ENCODE results near the gene GNB1. TPM values are rescaled to one million over a fixed set of nuclear protein-coding genes. Genes with fewer than 3 reads are reported as not detected.

The GNB1 gene
- total RNA-seq, result 52.1 and 91.3 TPM in 2 replicates
- polyA plus RNA-seq, result 485 and 746 TPM in 2 replicates
- 445 and 517 TPM in 2 replicates for polyA plus RNA-seq (2012)
- polyA minus RNA-seq (ENCODE audit: low replicate concordance), result 949 and 1,023 TPM in 2 replicates

DNA sequence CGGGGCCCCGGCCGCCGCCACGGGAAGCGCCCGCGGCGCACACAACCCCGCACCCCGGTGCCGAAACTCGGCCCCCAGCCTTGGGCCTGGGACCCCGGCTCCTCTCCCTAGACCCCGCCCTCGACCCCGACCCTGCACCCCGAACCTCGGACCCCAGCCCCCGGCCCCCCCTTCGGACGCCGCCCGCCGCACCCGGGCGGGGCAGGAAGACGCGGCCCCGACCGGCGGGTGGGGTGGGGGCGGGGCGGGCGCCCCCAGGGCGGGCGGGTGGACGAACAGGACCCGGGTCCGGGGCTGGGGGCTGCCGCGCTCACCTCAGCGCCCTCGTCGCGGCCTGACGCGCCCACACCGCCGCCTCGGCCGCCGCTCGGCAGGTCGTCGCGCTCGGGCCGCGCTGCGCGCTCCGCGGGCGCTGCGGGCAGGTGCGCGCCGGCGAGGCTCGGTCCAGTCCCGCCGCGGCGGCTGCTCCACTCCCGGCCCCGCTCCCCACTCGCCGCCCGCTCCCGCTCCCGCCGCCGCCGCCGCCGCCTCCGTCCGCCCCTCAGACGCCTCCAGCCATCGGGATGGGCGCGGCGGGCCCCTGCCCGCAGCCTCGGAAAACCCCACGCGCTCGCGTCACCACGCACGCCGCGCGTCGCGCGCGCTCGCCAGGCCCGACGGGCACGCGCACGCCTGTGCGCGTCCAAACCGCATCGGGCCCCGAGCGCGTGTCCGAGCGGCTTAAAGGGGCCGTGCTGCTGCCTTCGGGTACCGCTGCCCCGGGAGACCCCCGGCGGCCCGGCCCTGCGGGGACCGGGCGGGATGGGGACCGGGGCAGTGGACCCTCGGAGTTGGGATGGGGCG is at the start of gene GNB1:
Gene GNB1, minus strand, starts transcription at position 582 of the 843 bp plus-strand sequence. CDS start 65,634 bp downstream, outside the sequence.
- H3K79me2 ChIP-seq (ENCODE audit: control insufficient read depth, insufficient read depth, low read length), result peaks cover 51% of the 10 kb centered on the region
- H3K9me3 ChIP-seq (ENCODE audit: control insufficient read depth, insufficient read depth, low read depth, low read length), result no peaks in the 10 kb centered on the region
- peaks cover 2% of the 10 kb centered on the region for H3K27me3 ChIP-seq (ENCODE audit: control insufficient read depth, insufficient read depth, low read length)
- H3K36me3 ChIP-seq (ENCODE audit: control insufficient read depth, insufficient read depth, low read length), result peaks cover 2% of the 10 kb centered on the region
- peaks cover 12% of the 10 kb centered on the region for H3K4me1 ChIP-seq (ENCODE audit: control insufficient read depth, extremely low read depth, insufficient read depth, low read length)
- peak; percentile 82 to 84 for DNase-seq (ENCODE audit: low read depth in 2 of 2)
- peak within 1 kb of the TSS; percentile 83 for H2AFZ ChIP-seq (ENCODE audit: low read length)
- peak within 1 kb of the TSS; percentile 99 for H3K4me2 ChIP-seq (ENCODE audit: extremely low read depth, insufficient read depth, low read length)
- peaks cover 8% of the 10 kb centered on the region for H4K20me1 ChIP-seq (ENCODE audit: control insufficient read depth, extremely low read depth, insufficient read depth, low read length)
- peak within 1 kb of the TSS; percentile 67 to 91 (median 80) for H3K4me3 ChIP-seq (replicated peaks in 1 of 4; ENCODE audit: control extremely low read depth in 1 of 4, insufficient read depth in 1 of 4, low read depth in 3 of 4, low read length in 4 of 4)
- no peak for TF ChIP-seq EZH2 (IDR thresholded peaks at IDR 0.05; ENCODE audit: low read length, missing control alignments)
- no peak for TF ChIP-seq CTCF (conservative IDR thresholded peaks at IDR 0.05 in 1 of 2, IDR thresholded peaks at IDR 0.05 in 1 of 2; ENCODE audit: low read depth in 1 of 2, low read length in 2 of 2)
- peak within 1 kb of the TSS; percentile 93 for H3K9ac ChIP-seq (ENCODE audit: insufficient read depth, low read length)
- peak within 1 kb of the TSS; percentile 93 for H3K27ac ChIP-seq (ENCODE audit: insufficient read depth, low read length)

DNA sequence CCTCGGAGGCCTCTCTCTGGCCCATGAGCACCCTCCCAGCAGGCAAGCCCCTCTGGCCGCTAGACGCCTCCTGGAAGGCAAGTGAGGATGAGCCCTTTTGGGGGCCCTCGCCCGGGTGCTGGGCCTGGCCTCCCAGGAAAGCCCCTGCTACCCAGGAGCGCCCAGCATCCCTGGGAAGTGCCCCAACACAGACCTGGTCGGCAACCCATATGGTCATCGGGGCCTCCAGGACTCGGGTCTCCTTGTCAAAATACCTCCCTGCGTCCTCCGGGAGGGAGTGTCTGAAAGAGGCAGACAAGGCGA is 49.2 kb upstream of the GNB1 start:
- Histone ChIP-seq H3K4me3 (replicated peaks in 1 of 4; ENCODE audit: control extremely low read depth in 1 of 4, insufficient read depth in 1 of 4, low read depth in 3 of 4, low read length in 4 of 4) (no peak overlapping the region), H3K27me3 (ENCODE audit: control insufficient read depth, insufficient read depth, low read length) (no peaks in the 10 kb centered on the region), H3K9ac (ENCODE audit: insufficient read depth, low read length) (no peak overlapping the region), H3K27ac (ENCODE audit: insufficient read depth, low read length) (no peak overlapping the region), H3K79me2 (ENCODE audit: control insufficient read depth, insufficient read depth, low read length) (no peaks in the 10 kb centered on the region), H2AFZ (ENCODE audit: low read length) (no peak overlapping the region), H3K4me1 (ENCODE audit: control insufficient read depth, extremely low read depth, insufficient read depth, low read length) (no peaks in the 10 kb centered on the region), H4K20me1 (ENCODE audit: control insufficient read depth, extremely low read depth, insufficient read depth, low read length) (no peaks in the 10 kb centered on the region), H3K9me3 (ENCODE audit: control insufficient read depth, insufficient read depth, low read depth, low read length) (no peaks in the 10 kb centered on the region), H3K36me3 (ENCODE audit: control insufficient read depth, insufficient read depth, low read length) (no peaks in the 10 kb centered on the region), H3K4me2 (ENCODE audit: extremely low read depth, insufficient read depth, low read length) (no peak overlapping the region)
- DNase-seq (ENCODE audit: low read depth in 2 of 2), result no peak
- no peak for TF ChIP-seq CTCF (conservative IDR thresholded peaks at IDR 0.05 in 1 of 2, IDR thresholded peaks at IDR 0.05 in 1 of 2; ENCODE audit: low read depth in 1 of 2, low read length in 2 of 2)
- no peak for TF ChIP-seq EZH2 (IDR thresholded peaks at IDR 0.05; ENCODE audit: low read length, missing control alignments)

- H3K4me3 ChIP-seq (replicated peaks in 1 of 4; ENCODE audit: control extremely low read depth in 1 of 4, insufficient read depth in 1 of 4, low read depth in 3 of 4, low read length in 4 of 4), result no peak overlapping the region
- no peaks in the 10 kb centered on the region for H4K20me1 ChIP-seq (ENCODE audit: control insufficient read depth, extremely low read depth, insufficient read depth, low read length)
- no peak overlapping the region for H2AFZ ChIP-seq (ENCODE audit: low read length)
- H3K36me3 ChIP-seq (ENCODE audit: control insufficient read depth, insufficient read depth, low read length), result no peaks in the 10 kb centered on the region
- no peak for DNase-seq (ENCODE audit: low read depth in 2 of 2)
- H3K4me1 ChIP-seq (ENCODE audit: control insufficient read depth, extremely low read depth, insufficient read depth, low read length), result no peaks in the 10 kb centered on the region
- H3K79me2 ChIP-seq (ENCODE audit: control insufficient read depth, insufficient read depth, low read length), result no peaks in the 10 kb centered on the region
- H3K4me2 ChIP-seq (ENCODE audit: extremely low read depth, insufficient read depth, low read length), result no peak overlapping the region
- H3K9me3 ChIP-seq (ENCODE audit: control insufficient read depth, insufficient read depth, low read depth, low read length), result no peaks in the 10 kb centered on the region
- TF ChIP-seq EZH2 (IDR thresholded peaks at IDR 0.05; ENCODE audit: low read length, missing control alignments) (no peak), CTCF (conservative IDR thresholded peaks at IDR 0.05 in 1 of 2, IDR thresholded peaks at IDR 0.05 in 1 of 2; ENCODE audit: low read depth in 1 of 2, low read length in 2 of 2) (no peak)
- no peak overlapping the region for H3K27ac ChIP-seq (ENCODE audit: insufficient read depth, low read length)
- H3K9ac ChIP-seq (ENCODE audit: insufficient read depth, low read length), result no peak overlapping the region
- H3K27me3 ChIP-seq (ENCODE audit: control insufficient read depth, insufficient read depth, low read length), result no peaks in the 10 kb centered on the region
Observed at GRCh38 chr1:1939296-1940122, 48.6 kb upstream of the GNB1 start.
